HepG2 (cell line): Measurements from ENCODE around the gene PSD4. TPM values are rescaled to one million over a fixed set of nuclear protein-coding genes. Genes with fewer than 3 reads are reported as not detected.

Experiments used
- BRCA1 ChIP-seq: sonication (generic); formaldehyde crosslinking; IDR thresholded peaks from 2 replicates; pipeline ENCODE4 v1.4.0; 2020; ENCODE audit warnings: missing genetic modification reagents
- CEBPZ ChIP-seq: IDR thresholded peaks from 2 replicates; pipeline ENCODE4 v1.6.1; 2012; ENCODE audit warnings: low read length, improper control_type of control experiment
- DNMT1 ChIP-seq: sonication (generic); formaldehyde crosslinking; IDR thresholded peaks from 2 replicates; pipeline ENCODE4 v1.5.1; 2020; ENCODE audit warnings: mild to moderate bottlenecking, missing genetic modification reagents
- GTF2F1 ChIP-seq: fragments of 150-350 bp; IDR thresholded peaks from 2 replicates; pipeline ENCODE4 v1.6.1; 2014; ENCODE audit warnings: low read length
- GZF1 ChIP-seq: sonication (generic); formaldehyde crosslinking; IDR thresholded peaks from 2 replicates; pipeline ENCODE4 v1.5.1; 2020; ENCODE audit warnings: mild to moderate bottlenecking, missing genetic modification reagents
- IKZF4 ChIP-seq: sonication (generic); formaldehyde crosslinking; IDR thresholded peaks from 2 replicates; pipeline ENCODE4 v1.5.1; 2020; ENCODE audit warnings: borderline replicate concordance, mild to moderate bottlenecking, low read depth, missing genetic modification reagents; ENCODE audit errors: not compliant biosample characterization
- IRF2 ChIP-seq: IDR thresholded peaks from 2 replicates; pipeline ENCODE4 v1.6.1; 2018; ENCODE audit warnings: missing genetic modification reagents, missing compliant biosample characterization
- MLLT10 ChIP-seq: sonication (generic); formaldehyde crosslinking; IDR thresholded peaks from 2 replicates; pipeline ENCODE4 v1.4.0; 2020; ENCODE audit warnings: missing genetic modification reagents
- NCOR1 ChIP-seq: fragments of 200-600 bp; sonication (generic); IDR thresholded peaks from 2 replicates; pipeline ENCODE4 v1.7.0; 2017; ENCODE audit warnings: antibody characterized with exemption, low read length, borderline replicate concordance
- NKX3-1 ChIP-seq: sonication (generic); formaldehyde crosslinking; IDR thresholded peaks from 2 replicates; pipeline ENCODE4 v1.5.0; 2020; ENCODE audit warnings: missing genetic modification reagents
- NR2F1 ChIP-seq, 2 experiments: fragments of 450-650 bp in 1 of 2; formaldehyde crosslinking in 1 of 2; IDR thresholded peaks; 2 replicates each; pipeline versions ENCODE4 v1.5.0 to v1.6.1; 2016 to 2020; ENCODE audit warnings: mild to moderate bottlenecking in 1 of 2, missing compliant biosample characterization in 1 of 2, missing genetic modification reagents in 1 of 2, moderate library complexity in 1 of 2
- RCOR2 ChIP-seq: IDR thresholded peaks from 2 replicates; pipeline ENCODE4 v1.6.1; 2016; ENCODE audit warnings: missing biosample characterization, missing genetic modification reagents
- SSRP1 ChIP-seq: IDR thresholded peaks from 2 replicates; pipeline ENCODE4 v1.6.1; 2016; ENCODE audit warnings: control low read depth
- ZNF142 ChIP-seq: sonication (generic); formaldehyde crosslinking; IDR thresholded peaks from 2 replicates; pipeline ENCODE4 v1.4.0; 2020; ENCODE audit warnings: missing genetic modification reagents
- ZNF180 ChIP-seq: sonication (generic); formaldehyde crosslinking; IDR thresholded peaks from 2 replicates; pipeline ENCODE4 v1.4.0; 2020; ENCODE audit warnings: low read depth, missing genetic modification reagents, borderline replicate concordance
- ZNF20 ChIP-seq: sonication (generic); formaldehyde crosslinking; IDR thresholded peaks from 2 replicates; pipeline ENCODE4 v1.4.0; 2020; ENCODE audit warnings: mild to moderate bottlenecking, moderate library complexity, missing genetic modification reagents
- ZNF263 ChIP-seq: sonication (generic); formaldehyde crosslinking; IDR thresholded peaks from 2 replicates; pipeline ENCODE4 v1.4.0; 2020; ENCODE audit warnings: missing genetic modification reagents
- ZNF432 ChIP-seq: sonication (generic); formaldehyde crosslinking; IDR thresholded peaks from 2 replicates; pipeline ENCODE4 v1.5.0; 2020; ENCODE audit warnings: missing genetic modification reagents, mild to moderate bottlenecking, borderline replicate concordance
- ZNF510 ChIP-seq: sonication (generic); formaldehyde crosslinking; IDR thresholded peaks from 2 replicates; pipeline ENCODE4 v1.4.0; 2020; ENCODE audit warnings: low read depth, mild to moderate bottlenecking, missing genetic modification reagents
- ZNF788 ChIP-seq: sonication (generic); formaldehyde crosslinking; IDR thresholded peaks from 2 replicates; pipeline ENCODE4 v1.5.0; 2020; ENCODE audit warnings: mild to moderate bottlenecking, missing genetic modification reagents, borderline replicate concordance
- ZNF883 ChIP-seq: sonication (generic); formaldehyde crosslinking; IDR thresholded peaks from 2 replicates; pipeline ENCODE4 v1.5.1; 2020; ENCODE audit warnings: mild to moderate bottlenecking, missing genetic modification reagents; ENCODE audit errors: not compliant biosample characterization
- polyA plus RNA-seq, 8 experiments: library from polyadenylated mRNA; depleted of rRNA in 3 of 8; stranded (reverse) in 7 of 8; unstranded in 1 of 8; fragments of >200 nt; fragmentation: Illumina TruSeq in 4 of 8; extraction: Trizol in 4 of 8; gene quantifications; 2 replicates each; pipeline versions ENCODE4 v1.2.1 to v1.2.3, GENCODE V29; 2011 to 2016; ENCODE audit warnings: low read depth in 4 of 8, missing spikeins in 1 of 8, mixed read lengths in 1 of 8; ENCODE audit not compliant: insufficient read depth in 1 of 8
- total RNA-seq, 5 experiments: library from RNA; depleted of rRNA; stranded (reverse); fragments of >200 nt; fragmentation: Illumina TruSeq; extraction: Trizol; gene quantifications; 2 replicates each; pipeline ENCODE4 v1.2.3, GENCODE V29; 2016; ENCODE audit warnings: low read depth in 1 of 5

Gene PSD4
- total and polyA plus RNA-seq, 2 of the 13 experiments (the other 11 are each of a cell fraction or from before 2014, with no cell fraction given) = 5.8 to 9.4 TPM

GRCh38 chr2:113156278-113157117 is 17.3 kb upstream of the PSD4 start (continued):
- TF ChIP-seq IKZF4 = no peak
- TF ChIP-seq ZNF180 (CRISPR knock-in tag) = no peak
- no peak for TF ChIP-seq MLLT10
- no peak for TF ChIP-seq ZNF432 (CRISPR knock-in tag)
- no peak for TF ChIP-seq NR2F1 (CRISPR knock-in tag; IDR thresholded peaks at IDR 0.05)
- peak; percentile 94 for TF ChIP-seq RCOR2 (CRISPR knock-in tag)
- TF ChIP-seq GTF2F1 = no peak
- TF ChIP-seq ZNF20 = no peak
- TF ChIP-seq NCOR1 = peak; percentile 67; the same call in 1 of the 2 replicates
- no peak for TF ChIP-seq DNMT1
- TF ChIP-seq ZNF510 (CRISPR knock-in tag) = no peak
- TF ChIP-seq IRF2 = 0 out of 2 replicates have a peak, but pooled peaks have one; percentile 15
- TF ChIP-seq NKX3-1 (CRISPR knock-in tag) = no peak
- TF ChIP-seq CEBPZ = no peak
- TF ChIP-seq GZF1 (CRISPR knock-in tag) = 0 out of 2 replicates have a peak, but pooled peaks have one; percentile 59
- TF ChIP-seq SSRP1 (CRISPR knock-in tag) = peak; percentile 84; the same call in 1 of the 2 replicates
- no peak for TF ChIP-seq BRCA1 (CRISPR knock-in tag)
- TF ChIP-seq ZNF883 (CRISPR knock-in tag) = no peak
- no peak for TF ChIP-seq ZNF263 (CRISPR knock-in tag)
- TF ChIP-seq ZNF142 (CRISPR knock-in tag) = no peak
- no peak for TF ChIP-seq ZNF788 (CRISPR knock-in tag)
